COLO668 (cell line): Measurements from ENCODE around the gene KIF16B.

Experiments used
- DNase-seq: peaks from one replicate; lab custom pipeline; 2025; ENCODE audit not compliant: unreplicated experiment; lab: John Stamatoyannopoulos, UW

Gene KIF16B

DNA sequence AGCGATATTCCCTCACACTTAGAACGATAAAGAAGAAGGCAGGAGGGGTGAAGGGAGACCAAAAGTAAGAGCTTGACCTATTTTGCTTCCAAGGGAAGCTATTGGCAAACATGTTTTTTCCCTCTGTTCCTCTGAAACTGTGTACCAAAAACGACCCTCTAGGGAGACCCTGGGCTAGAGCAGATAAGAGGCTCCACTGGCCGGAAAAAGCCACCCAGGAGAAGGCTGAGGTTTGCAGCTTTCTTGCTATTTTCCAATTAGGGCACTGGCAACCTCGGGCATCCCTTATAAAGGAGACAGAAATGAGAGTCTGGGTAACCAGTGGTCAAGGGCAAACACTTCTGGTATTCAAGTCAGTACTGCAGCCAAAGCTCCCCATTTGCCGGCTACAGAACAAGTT is 168.0 kb downstream of the KIF16B start:
- DNase-seq, result no peak

DNA sequence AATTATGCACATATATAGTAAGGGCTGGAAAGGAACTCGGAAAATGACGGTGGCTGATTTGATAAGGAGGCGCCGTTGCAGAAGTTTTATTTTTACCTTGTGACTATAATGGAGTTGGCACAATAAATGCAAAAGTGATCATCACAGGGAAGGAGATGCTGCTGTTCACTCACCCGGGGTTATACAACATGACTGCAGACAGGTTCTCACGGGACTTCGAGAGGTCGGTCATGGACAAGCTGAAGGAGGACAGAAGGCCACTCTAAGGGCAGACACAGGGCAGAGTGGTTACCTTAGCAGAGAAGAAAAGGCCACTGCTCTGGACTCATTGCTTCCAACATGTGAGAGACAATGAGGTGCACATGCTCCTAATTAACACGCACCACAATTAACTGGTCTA is 168.6 kb downstream of the KIF16B start:
- DNase-seq, result no peak

GRCh38 chr20:16404171-16404570 is 169.1 kb downstream of the KIF16B start:
- DNase-seq, result no peak

- DNase-seq, result no peak
These were observed 173.0 kb downstream of the KIF16B start for GRCh38 chr20:16400234-16400633.

DNA sequence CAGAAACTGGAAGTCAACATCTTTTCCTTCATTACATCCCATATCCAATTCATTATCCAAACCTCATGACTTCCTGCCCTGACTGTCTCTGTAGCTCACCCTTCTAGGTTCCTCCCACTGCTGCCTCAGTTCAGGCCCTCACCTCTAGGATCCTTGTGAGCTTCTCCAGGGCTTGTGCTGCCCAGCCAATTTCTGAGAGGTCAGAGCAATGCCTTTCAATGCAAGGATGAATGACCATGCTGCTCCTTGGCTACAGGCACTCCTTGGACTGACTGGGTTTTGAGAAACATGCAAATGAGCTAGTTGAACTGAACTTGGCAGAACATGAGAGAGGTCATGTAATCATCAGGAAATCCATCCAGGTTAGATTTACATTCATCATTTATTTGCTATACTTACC is 173.4 kb downstream of the KIF16B start:
- no peak for DNase-seq

DNA sequence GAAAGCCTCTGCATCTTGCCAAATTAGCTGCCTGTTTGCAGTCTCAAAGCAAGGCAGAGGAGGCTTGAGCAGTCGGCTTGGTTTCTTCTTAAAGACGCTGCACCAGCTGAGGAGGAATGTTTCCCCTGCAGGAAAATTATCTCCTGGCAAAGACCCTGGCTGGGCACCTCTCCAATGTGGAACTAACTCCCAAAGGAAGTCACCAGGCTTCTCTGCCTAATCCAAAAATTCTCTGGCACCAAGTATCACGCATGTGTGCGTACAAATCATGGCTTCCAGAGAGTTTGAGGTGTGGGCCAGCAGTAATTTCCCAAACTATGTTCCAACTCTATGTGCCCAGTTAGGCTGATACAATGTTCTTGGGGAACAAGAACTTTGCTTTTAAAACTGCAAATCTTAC is 176.2 kb downstream of the KIF16B start:
- DNase-seq, result no peak

- DNase-seq, result no peak
These were observed 177.9 kb downstream of the KIF16B start for GRCh38 chr20:16395366-16395765.

DNA sequence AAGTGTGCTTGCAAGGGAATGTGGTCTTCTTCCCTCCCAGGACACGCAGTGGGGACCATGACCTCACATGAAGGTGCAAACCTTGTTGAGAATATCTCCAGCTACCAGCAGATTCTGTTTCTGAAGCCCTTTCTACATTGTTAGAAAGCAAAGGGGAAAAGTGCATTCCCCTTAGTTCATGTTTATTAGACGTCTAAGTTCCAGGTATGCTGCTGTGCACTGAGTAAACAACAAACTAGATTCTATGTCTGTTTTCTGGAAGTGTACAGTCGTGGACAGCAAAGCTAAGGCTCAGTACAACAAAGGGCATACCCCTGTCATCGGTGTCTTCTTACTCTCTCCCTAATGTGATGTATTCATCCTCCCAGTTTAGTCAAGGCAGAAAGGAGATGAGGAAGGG is 178.5 kb downstream of the KIF16B start:
- no peak for DNase-seq

GRCh38 chr20:16393836-16394235 is 179.4 kb downstream of the KIF16B start:
- DNase-seq, result no peak

DNA sequence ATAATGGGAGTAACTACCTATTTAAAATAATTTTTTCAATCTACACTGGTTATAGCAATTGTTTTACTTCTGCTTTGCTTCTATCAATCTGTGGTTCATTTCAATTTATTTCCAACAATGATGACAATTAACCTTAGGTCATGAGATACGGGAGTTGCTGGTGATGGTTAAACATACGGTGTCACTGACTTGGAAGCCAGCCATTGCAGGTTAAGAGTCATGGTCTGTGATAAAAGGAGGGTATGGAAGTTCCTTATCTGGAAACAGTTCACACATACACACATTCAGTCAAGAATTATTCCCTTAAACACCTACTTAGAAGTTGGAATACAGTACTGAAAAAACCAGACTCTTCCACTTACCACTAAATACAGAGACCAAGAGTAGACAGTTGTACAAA is 180.0 kb downstream of the KIF16B start:
- no peak for DNase-seq

DNA sequence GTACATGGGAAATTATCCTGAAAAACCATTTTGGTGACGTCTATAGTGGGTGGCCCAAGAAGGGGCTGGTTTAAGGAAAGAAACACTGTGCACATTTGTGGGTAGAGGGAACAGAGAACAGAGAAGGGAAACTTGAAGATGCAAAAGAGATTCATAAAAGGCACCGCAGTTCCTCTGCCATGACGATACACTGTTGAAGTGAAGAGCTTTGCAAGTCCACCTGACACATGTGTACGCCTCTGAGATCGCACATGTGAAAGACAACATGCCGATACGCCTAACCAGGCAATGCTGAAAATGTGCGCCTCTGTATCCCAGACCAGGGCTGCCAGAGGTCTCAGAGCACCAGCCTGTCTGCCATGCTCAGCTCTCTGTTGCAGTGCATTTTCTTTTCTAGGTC is 180.9 kb downstream of the KIF16B start:
- DNase-seq, result no peak

GRCh38 chr20:16390991-16391390 is 182.3 kb downstream of the KIF16B start:
- no peak for DNase-seq

GRCh38 chr20:16388731-16389130 is 184.5 kb downstream of the KIF16B start:
- no peak for DNase-seq

DNA sequence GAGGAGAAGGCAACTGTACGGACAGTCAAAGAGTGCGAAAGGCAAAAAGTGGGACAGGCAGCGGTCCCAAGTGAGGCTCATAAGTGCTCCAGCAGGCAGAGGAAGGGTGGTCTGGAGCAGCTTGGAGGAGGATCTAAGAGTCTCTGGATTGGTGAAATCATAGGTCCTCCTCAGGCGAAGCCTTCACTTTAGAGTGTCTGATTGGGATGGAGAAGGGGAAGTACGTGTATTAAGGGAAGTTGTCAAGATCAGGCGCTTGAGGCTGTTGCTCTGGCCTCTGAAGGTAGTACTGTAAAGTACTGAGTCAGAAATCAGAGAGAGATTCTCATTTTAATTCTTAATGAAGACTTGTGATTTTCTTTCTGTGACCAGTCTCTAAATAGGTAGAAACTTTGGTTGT is 185.6 kb downstream of the KIF16B start:
- DNase-seq, result no peak

DNA sequence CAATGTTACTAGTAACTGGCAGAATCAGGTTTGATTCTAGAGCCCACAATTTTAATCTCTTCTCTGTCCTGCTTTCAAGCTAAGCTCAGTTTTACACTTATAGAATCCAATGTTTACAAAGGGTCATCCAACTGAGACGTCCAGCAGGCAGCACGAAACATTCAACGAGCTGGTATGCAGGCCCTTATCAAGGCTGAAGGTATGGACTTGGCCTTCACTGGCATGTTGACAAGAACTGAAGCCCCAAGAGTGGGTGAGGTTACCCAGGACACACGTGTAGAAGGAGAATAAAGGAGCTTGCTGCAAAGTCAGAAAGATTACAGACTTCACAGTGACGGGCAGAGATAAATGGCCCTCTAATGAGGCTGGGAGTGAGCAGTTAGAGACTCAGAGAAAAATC is 187.4 kb downstream of the KIF16B start:
- no peak for DNase-seq

DNA sequence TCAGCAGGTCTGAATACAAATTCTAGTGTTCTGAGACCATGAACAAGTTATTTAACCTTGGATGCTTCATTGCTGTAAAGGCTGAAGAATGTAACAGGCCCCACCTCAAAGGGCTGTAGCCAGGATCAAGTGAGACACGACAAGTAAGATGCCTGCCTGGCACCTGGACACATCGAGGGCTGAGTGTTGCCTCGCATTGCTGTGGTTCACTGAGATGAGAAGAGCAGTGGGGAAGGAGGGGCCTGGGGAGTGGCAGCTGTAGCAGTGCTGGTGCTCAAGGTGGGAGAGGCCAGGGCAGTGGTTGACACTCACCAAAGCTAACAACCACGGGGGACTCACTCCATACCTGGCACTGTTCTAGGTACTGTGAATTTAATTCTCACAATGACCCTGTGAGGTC is 187.8 kb downstream of the KIF16B start:
- no peak for DNase-seq

DNA sequence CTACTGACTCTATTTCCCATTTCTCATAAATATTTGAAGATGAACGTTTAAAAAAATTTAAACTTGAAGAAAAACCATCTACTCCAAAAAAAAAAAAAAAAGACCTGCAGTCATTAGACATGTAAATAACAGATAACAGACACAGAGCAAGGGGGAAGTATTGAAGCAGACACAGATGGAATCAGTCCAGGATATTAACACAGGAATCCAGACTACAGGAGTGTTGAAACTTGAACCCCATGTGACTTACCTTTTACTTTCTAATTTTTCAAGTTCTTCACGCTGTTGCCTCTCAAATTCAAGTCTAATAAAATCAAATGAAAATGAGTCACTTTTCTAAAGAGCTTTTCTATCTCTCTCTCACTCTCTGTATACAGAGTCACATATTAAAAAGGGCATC is 191.8 kb downstream of the KIF16B start:
- DNase-seq, result no peak

GRCh38 chr20:16378712-16379370 is 194.4 kb downstream of the KIF16B start:
- no peak for DNase-seq

GRCh38 chr20:16378122-16378521 is 195.1 kb downstream of the KIF16B start:
- no peak for DNase-seq

DNA sequence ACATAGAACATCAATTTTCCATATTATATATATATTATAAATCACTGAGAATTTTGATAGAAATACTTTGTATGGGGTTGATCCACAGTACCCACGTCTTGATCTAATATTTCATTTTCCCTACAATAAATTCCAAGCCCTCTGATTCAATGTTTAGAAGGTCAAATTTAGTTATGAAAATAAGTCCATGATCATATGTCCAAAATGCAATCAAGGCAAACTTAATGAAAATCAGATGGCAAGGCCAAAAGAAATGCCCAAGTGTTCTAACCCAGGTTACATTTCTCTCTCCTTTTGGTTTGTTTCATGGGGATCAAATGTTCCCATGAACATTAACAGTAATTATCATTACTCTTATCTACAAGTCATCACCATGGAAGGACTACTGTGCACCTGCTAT is 203.8 kb downstream of the KIF16B start:
- no peak for DNase-seq

GRCh38 chr20:16368645-16369292 is 204.5 kb downstream of the KIF16B start:
- DNase-seq, result no peak

GRCh38 chr20:16367948-16368560 is 205.2 kb downstream of the KIF16B start:
- DNase-seq, result no peak

DNA sequence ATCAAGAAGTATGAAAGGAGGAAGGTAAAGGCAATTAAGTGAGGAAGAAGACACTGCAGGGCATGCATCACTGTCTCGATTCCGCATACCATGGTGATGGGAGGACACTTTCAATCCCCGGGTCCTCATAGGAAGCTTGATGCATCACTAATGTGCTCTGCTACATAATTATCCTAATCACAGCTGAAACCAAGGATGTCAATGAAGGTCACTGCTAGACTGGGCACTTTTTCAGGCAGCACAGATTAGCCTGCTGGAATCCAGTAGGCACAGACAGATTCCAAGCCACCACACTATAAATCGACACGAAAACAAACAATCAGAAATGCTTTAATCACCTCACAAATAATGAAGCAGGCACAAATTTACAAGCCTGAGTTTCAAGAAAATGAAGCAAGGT is 206.7 kb downstream of the KIF16B start:
- DNase-seq, result no peak
